Breast epithelium (tissue), 3 donors: ENCODE measurements around the gene KCNH1.

Experiments used
- POLR2A ChIP-seq: fragments of 450-650 bp; IDR thresholded peaks from one replicate; pipeline ENCODE4 v1.6.1; 2016; ENCODE audit warnings: antibody characterized with exemption, mild to moderate bottlenecking, moderate library complexity
- POLR2AphosphoS5 ChIP-seq, 3 donors: sonication (generic); formaldehyde crosslinking; IDR thresholded peaks; one replicate each; pipeline ENCODE4 v1.6.1; 2017; ENCODE audit warnings: antibody characterized with exemption in 3 of 3
- TF ChIP-seq, protein P1 (sequence below), 3 donors: fragments of 450-650 bp; IDR thresholded peaks; one replicate each; pipeline ENCODE4 v1.5.1; 2016 to 2017; ENCODE audit warnings: antibody characterized with exemption in 3 of 3, mild to moderate bottlenecking in 3 of 3, moderate library complexity in 3 of 3

DNA sequence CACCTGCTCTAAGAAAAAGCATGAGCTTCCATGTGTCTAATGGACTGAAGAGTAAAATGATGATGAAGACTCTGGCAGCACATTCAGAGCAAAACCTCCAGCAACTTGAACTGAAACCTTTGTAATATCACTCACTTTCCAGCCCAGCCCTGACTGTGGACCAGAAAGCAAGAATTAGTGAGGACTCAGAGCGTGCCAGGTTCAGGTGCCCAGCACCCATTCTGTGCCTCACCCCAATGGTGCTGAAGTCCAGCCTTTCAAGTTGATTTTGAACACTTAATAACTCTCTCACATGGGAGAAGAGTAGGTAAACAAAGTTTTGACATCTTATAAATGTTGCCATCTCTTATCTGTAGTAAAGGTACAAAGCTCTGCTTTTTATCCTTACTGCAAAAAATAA is 350.0 kb downstream of the KCNH1 start:
- TF ChIP-seq, protein P1, sequence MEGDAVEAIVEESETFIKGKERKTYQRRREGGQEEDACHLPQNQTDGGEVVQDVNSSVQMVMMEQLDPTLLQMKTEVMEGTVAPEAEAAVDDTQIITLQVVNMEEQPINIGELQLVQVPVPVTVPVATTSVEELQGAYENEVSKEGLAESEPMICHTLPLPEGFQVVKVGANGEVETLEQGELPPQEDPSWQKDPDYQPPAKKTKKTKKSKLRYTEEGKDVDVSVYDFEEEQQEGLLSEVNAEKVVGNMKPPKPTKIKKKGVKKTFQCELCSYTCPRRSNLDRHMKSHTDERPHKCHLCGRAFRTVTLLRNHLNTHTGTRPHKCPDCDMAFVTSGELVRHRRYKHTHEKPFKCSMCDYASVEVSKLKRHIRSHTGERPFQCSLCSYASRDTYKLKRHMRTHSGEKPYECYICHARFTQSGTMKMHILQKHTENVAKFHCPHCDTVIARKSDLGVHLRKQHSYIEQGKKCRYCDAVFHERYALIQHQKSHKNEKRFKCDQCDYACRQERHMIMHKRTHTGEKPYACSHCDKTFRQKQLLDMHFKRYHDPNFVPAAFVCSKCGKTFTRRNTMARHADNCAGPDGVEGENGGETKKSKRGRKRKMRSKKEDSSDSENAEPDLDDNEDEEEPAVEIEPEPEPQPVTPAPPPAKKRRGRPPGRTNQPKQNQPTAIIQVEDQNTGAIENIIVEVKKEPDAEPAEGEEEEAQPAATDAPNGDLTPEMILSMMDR (IDR thresholded peaks at IDR 0.05), result no peak
- TF ChIP-seq POLR2AphosphoS5 (IDR thresholded peaks at IDR 0.05) (no peak), POLR2A (no peak)
